ENCODE data around the gene GDPGP1. TPM values are rescaled to one million over a fixed set of nuclear protein-coding genes. Genes with fewer than 3 reads are reported as not detected.

The GDPGP1 gene
- total and polyA plus RNA-seq, 2 donors = 2.5 to 5.0 TPM

- Histone ChIP-seq H3K36me3 (ENCODE audit: control insufficient read depth in 2 of 2, insufficient read depth in 2 of 2, low read length in 1 of 2) (peaks cover 3 to 5% of the 10 kb centered on the region in 2 donors), H3K9me3 (ENCODE audit: control insufficient read depth in 2 of 2, insufficient read depth in 1 of 2, low read length in 1 of 2) (no peaks in the 10 kb centered on the region), H3K27ac (ENCODE audit: low read depth in 1 of 2, low read length in 1 of 2) (peak overlapping the region; percentile 75 to 93), H3K27me3 (ENCODE audit: control insufficient read depth in 2 of 2, insufficient read depth in 1 of 2, low read length in 1 of 2) (no peaks in the 10 kb centered on the region), H3K4me3 (ENCODE audit: low read length in 2 of 2) (no peak overlapping the region), H3K4me1 (ENCODE audit: control insufficient read depth in 2 of 2, insufficient read depth in 2 of 2, low read length in 2 of 2) (peaks cover 37 to 74% of the 10 kb centered on the region in 2 donors)
- WGBS = 92% methylated on average over 10 of the region's 10 CpGs
- peak in 1 of 9 donors; percentile 44 for DNase-seq (ENCODE audit: low read depth in 6 of 9, low spot score in 9 of 9)
Measured at GRCh38 chr15:90190606-90191343, 43.2 kb upstream of the GDPGP1 start.

- Histone ChIP-seq H3K4me3 (ENCODE audit: low read length in 2 of 2) (no peak overlapping the region), H3K9me3 (ENCODE audit: control insufficient read depth in 2 of 2, insufficient read depth in 1 of 2, low read length in 1 of 2) (no peaks in the 10 kb centered on the region), H3K4me1 (ENCODE audit: control insufficient read depth in 2 of 2, insufficient read depth in 2 of 2, low read length in 2 of 2) (peaks cover 37 to 73% of the 10 kb centered on the region in 2 donors), H3K27me3 (ENCODE audit: control insufficient read depth in 2 of 2, insufficient read depth in 1 of 2, low read length in 1 of 2) (no peaks in the 10 kb centered on the region), H3K27ac (ENCODE audit: low read depth in 1 of 2, low read length in 1 of 2) (peak overlapping the region; percentile 79 to 93), H3K36me3 (ENCODE audit: control insufficient read depth in 2 of 2, insufficient read depth in 2 of 2, low read length in 1 of 2) (peaks cover 3 to 5% of the 10 kb centered on the region in 2 donors)
- 88% methylated on average over 3 of the region's 3 CpGs for WGBS
- no peak for DNase-seq (ENCODE audit: low read depth in 6 of 9, low spot score in 9 of 9)
Measured at GRCh38 chr15:90191344-90191687, 42.7 kb upstream of the GDPGP1 start.

- peak; percentile 54 to 90 (median 76) for DNase-seq (ENCODE audit: low read depth in 6 of 9, low spot score in 9 of 9)
- Histone ChIP-seq H3K9me3 (ENCODE audit: control insufficient read depth in 2 of 2, insufficient read depth in 1 of 2, low read length in 1 of 2) (no peaks in the 10 kb centered on the region), H3K4me1 (ENCODE audit: control insufficient read depth in 2 of 2, insufficient read depth in 2 of 2, low read length in 2 of 2) (peaks cover 37 to 73% of the 10 kb centered on the region in 2 donors), H3K27ac (ENCODE audit: low read depth in 1 of 2, low read length in 1 of 2) (peak overlapping the region; percentile 79 to 93), H3K36me3 (ENCODE audit: control insufficient read depth in 2 of 2, insufficient read depth in 2 of 2, low read length in 1 of 2) (peaks cover 3 to 5% of the 10 kb centered on the region in 2 donors), H3K4me3 (ENCODE audit: low read length in 2 of 2) (peak overlapping the region; percentile 31 to 44), H3K27me3 (ENCODE audit: control insufficient read depth in 2 of 2, insufficient read depth in 1 of 2, low read length in 1 of 2) (no peaks in the 10 kb centered on the region)
- 15% methylated on average over 7 of the region's 7 CpGs for WGBS
Measured at GRCh38 chr15:90191794-90192509, 42.1 kb upstream of the GDPGP1 start.

- peak overlapping the region; percentile 31 to 44 for H3K4me3 ChIP-seq (ENCODE audit: low read length in 2 of 2)
- H3K27ac ChIP-seq (ENCODE audit: low read depth in 1 of 2, low read length in 1 of 2) = peak overlapping the region; percentile 82 to 93
- H3K4me1 ChIP-seq (ENCODE audit: control insufficient read depth in 2 of 2, insufficient read depth in 2 of 2, low read length in 2 of 2) = peaks cover 37 to 68% of the 10 kb centered on the region in 2 donors
- peak in 6 of 9 donors; percentile 41 to 72 (median 55) for DNase-seq (ENCODE audit: low read depth in 6 of 9, low spot score in 9 of 9)
- no peaks in the 10 kb centered on the region for H3K9me3 ChIP-seq (ENCODE audit: control insufficient read depth in 2 of 2, insufficient read depth in 1 of 2, low read length in 1 of 2)
- 19% methylated on average over 16 of the region's 16 CpGs for WGBS
- H3K27me3 ChIP-seq (ENCODE audit: control insufficient read depth in 2 of 2, insufficient read depth in 1 of 2, low read length in 1 of 2) = no peaks in the 10 kb centered on the region
- H3K36me3 ChIP-seq (ENCODE audit: control insufficient read depth in 2 of 2, insufficient read depth in 2 of 2, low read length in 1 of 2) = peaks cover 3 to 5% of the 10 kb centered on the region in 2 donors
Measured at GRCh38 chr15:90192961-90193786, 40.8 kb upstream of the GDPGP1 start.

- peaks cover 36 to 59% of the 10 kb centered on the region in 2 donors for H3K4me1 ChIP-seq (ENCODE audit: control insufficient read depth in 2 of 2, insufficient read depth in 2 of 2, low read length in 2 of 2)
- peak in 1 of 9 donors; percentile 31 for DNase-seq (ENCODE audit: low read depth in 6 of 9, low spot score in 9 of 9)
- H3K9me3 ChIP-seq (ENCODE audit: control insufficient read depth in 2 of 2, insufficient read depth in 1 of 2, low read length in 1 of 2) = no peaks in the 10 kb centered on the region
- peaks cover 3 to 5% of the 10 kb centered on the region in 2 donors for H3K36me3 ChIP-seq (ENCODE audit: control insufficient read depth in 2 of 2, insufficient read depth in 2 of 2, low read length in 1 of 2)
- peak overlapping the region; percentile 5 to 64 for H3K27ac ChIP-seq (ENCODE audit: low read depth in 1 of 2, low read length in 1 of 2)
- no peaks in the 10 kb centered on the region for H3K27me3 ChIP-seq (ENCODE audit: control insufficient read depth in 2 of 2, insufficient read depth in 1 of 2, low read length in 1 of 2)
- no peak overlapping the region for H3K4me3 ChIP-seq (ENCODE audit: low read length in 2 of 2)
- WGBS = 55% methylated on average over 2 of the region's 2 CpGs
Measured at GRCh38 chr15:90194655-90195054, 39.4 kb upstream of the GDPGP1 start.

- peaks cover 0 to 9% of the 10 kb centered on the region in 2 donors for H3K27me3 ChIP-seq (ENCODE audit: control insufficient read depth in 2 of 2, insufficient read depth in 1 of 2, low read length in 1 of 2)
- 15% methylated on average over 24 of the region's 24 CpGs for WGBS
- H3K27ac ChIP-seq (ENCODE audit: low read depth in 1 of 2, low read length in 1 of 2) = peak overlapping the region in 1 of 2 donors; percentile 48
- H3K4me3 ChIP-seq (ENCODE audit: low read length in 2 of 2) = peak overlapping the region; percentile 56 to 91
- H3K9me3 ChIP-seq (ENCODE audit: control insufficient read depth in 2 of 2, insufficient read depth in 1 of 2, low read length in 1 of 2) = no peaks in the 10 kb centered on the region
- DNase-seq (ENCODE audit: low read depth in 6 of 9, low spot score in 9 of 9) = no peak
- peaks cover 15 to 26% of the 10 kb centered on the region in 2 donors for H3K4me1 ChIP-seq (ENCODE audit: control insufficient read depth in 2 of 2, insufficient read depth in 2 of 2, low read length in 2 of 2)
- peaks cover 5 to 9% of the 10 kb centered on the region in 2 donors for H3K36me3 ChIP-seq (ENCODE audit: control insufficient read depth in 2 of 2, insufficient read depth in 2 of 2, low read length in 1 of 2)
Measured at GRCh38 chr15:90200534-90201129, 33.4 kb upstream of the GDPGP1 start.

- peaks cover 10 to 16% of the 10 kb centered on the region in 2 donors for H3K36me3 ChIP-seq (ENCODE audit: control insufficient read depth in 2 of 2, insufficient read depth in 2 of 2, low read length in 1 of 2)
- H3K9me3 ChIP-seq (ENCODE audit: control insufficient read depth in 2 of 2, insufficient read depth in 1 of 2, low read length in 1 of 2) = no peaks in the 10 kb centered on the region
- under 1% methylated on average over 87 of the region's 88 CpGs for WGBS
- DNase-seq (ENCODE audit: low read depth in 6 of 9, low spot score in 9 of 9) = peak in 7 of 9 donors; percentile 48 to 88 (median 74)
- peak within 1 kb of the TSS; percentile 70 to 91 for H3K4me3 ChIP-seq (ENCODE audit: low read length in 2 of 2)
- H3K27me3 ChIP-seq (ENCODE audit: control insufficient read depth in 2 of 2, insufficient read depth in 1 of 2, low read length in 1 of 2) = peaks cover 0 to 9% of the 10 kb centered on the region in 2 donors
- peak within 1 kb of the TSS in 1 of 2 donors; percentile 48 for H3K27ac ChIP-seq (ENCODE audit: low read depth in 1 of 2, low read length in 1 of 2)
- H3K4me1 ChIP-seq (ENCODE audit: control insufficient read depth in 2 of 2, insufficient read depth in 2 of 2, low read length in 2 of 2) = peaks cover 15 to 26% of the 10 kb centered on the region in 2 donors
Measured at GRCh38 chr15:90201130-90201943, 32.7 kb upstream of the GDPGP1 start, which contains the start of gene SEMA4B. Gene SEMA4B, plus strand, starts transcription at chr15:90201330. Its CDS starts 249 bp downstream, at chr15:90201579.

GRCh38 chr15:90201944-90202375 lies 32.0 kb upstream of the GDPGP1 start:
- H3K27me3 ChIP-seq (ENCODE audit: control insufficient read depth in 2 of 2, insufficient read depth in 1 of 2, low read length in 1 of 2) = peaks cover 0 to 9% of the 10 kb centered on the region in 2 donors
- 28% methylated on average over 25 of the region's 25 CpGs for WGBS
- no peak overlapping the region for H3K27ac ChIP-seq (ENCODE audit: low read depth in 1 of 2, low read length in 1 of 2)
- H3K4me3 ChIP-seq (ENCODE audit: low read length in 2 of 2) = peak overlapping the region; percentile 70 to 91
- DNase-seq (ENCODE audit: low read depth in 6 of 9, low spot score in 9 of 9) = no peak
- H3K4me1 ChIP-seq (ENCODE audit: control insufficient read depth in 2 of 2, insufficient read depth in 2 of 2, low read length in 2 of 2) = peaks cover 15 to 26% of the 10 kb centered on the region in 2 donors
- no peaks in the 10 kb centered on the region for H3K9me3 ChIP-seq (ENCODE audit: control insufficient read depth in 2 of 2, insufficient read depth in 1 of 2, low read length in 1 of 2)
- H3K36me3 ChIP-seq (ENCODE audit: control insufficient read depth in 2 of 2, insufficient read depth in 2 of 2, low read length in 1 of 2) = peaks cover 16 to 18% of the 10 kb centered on the region in 2 donors

All from thymus (tissue), 11 donors.